WI38 (cell line): ENCODE measurements around the gene CFTR.

ENCODE experiments used
- H3K4me3 ChIP-seq: 2 replicates; pipeline ENCODE4 v1.5.1; 2011; ENCODE audit warnings: low read depth, mild to moderate bottlenecking, control low read depth, low read length
- CTCF ChIP-seq: IDR thresholded peaks from 2 replicates; pipeline ENCODE4 v1.5.1; 2012; ENCODE audit warnings: low read depth, mild to moderate bottlenecking, control low read depth, low read length

CFTR gene

GRCh38 chr7:117656806-117657205 is 177.0 kb downstream of the CFTR start:
- TF ChIP-seq CTCF: no peak

GRCh38 chr7:117659531-117660011 is 179.7 kb downstream of the CFTR start:
- H3K4me3 ChIP-seq: no peak overlapping the region
- TF ChIP-seq CTCF: no peak

More at GRCh38 chr7:117656806-117657205, 177.0 kb downstream of the CFTR start:
- H3K4me3 ChIP-seq: no peak overlapping the region

- TF ChIP-seq CTCF: no peak
- no peak overlapping the region for H3K4me3 ChIP-seq
These were observed 181.5 kb downstream of the CFTR start for GRCh38 chr7:117661328-117661727.

GRCh38 chr7:117664047-117664446 is 184.2 kb downstream of the CFTR start:
- TF ChIP-seq CTCF: no peak
- no peak overlapping the region for H3K4me3 ChIP-seq

- no peak overlapping the region for H3K4me3 ChIP-seq
- TF ChIP-seq CTCF: no peak
These were observed 185.5 kb downstream of the CFTR start for GRCh38 chr7:117665368-117665767.

- no peak overlapping the region for H3K4me3 ChIP-seq
- TF ChIP-seq CTCF: no peak
These were observed 186.2 kb downstream of the CFTR start for GRCh38 chr7:117666031-117666430.

GRCh38 chr7:117666689-117667088 is 186.9 kb downstream of the CFTR start:
- H3K4me3 ChIP-seq: no peak overlapping the region
- no peak for TF ChIP-seq CTCF
